ENCODE measurements around the gene L3MBTL2.
"Not testable (repeated sequence)": the region's sequence is repeated elsewhere in the genome, so short reads cannot be mapped to it uniquely, and the experiment has no call there.

The L3MBTL2 gene

GRCh38 chr22:41256254-41257253, 51.4 kb downstream of the L3MBTL2 start:
- no peaks in the 10 kb centered on the region for H3K9me3 ChIP-seq (ENCODE audit: low read length)
- peaks cover 73% of the 10 kb centered on the region for H3K36me3 ChIP-seq (ENCODE audit: insufficient read depth, low read length)
- H3K4me1 ChIP-seq (ENCODE audit: insufficient read depth, low read length) = no peaks in the 10 kb centered on the region
- H2AFZ ChIP-seq (ENCODE audit: low read depth, low read length) = no peak overlapping the region
- H3K27me3 ChIP-seq (ENCODE audit: insufficient read depth, low read length) = no peaks in the 10 kb centered on the region
- H3K4me3 ChIP-seq (ENCODE audit: low read length) = no peak overlapping the region

GRCh38 chr22:41257696-41258095, 52.6 kb downstream of the L3MBTL2 start:
- H3K36me3 ChIP-seq (ENCODE audit: insufficient read depth, low read length) = peaks cover 77% of the 10 kb centered on the region
- H3K27me3 ChIP-seq (ENCODE audit: insufficient read depth, low read length) = no peaks in the 10 kb centered on the region
- no peak overlapping the region for H3K4me3 ChIP-seq (ENCODE audit: low read length)
- H2AFZ ChIP-seq (ENCODE audit: low read depth, low read length) = no peak overlapping the region
- no peaks in the 10 kb centered on the region for H3K4me1 ChIP-seq (ENCODE audit: insufficient read depth, low read length)
- H3K9me3 ChIP-seq (ENCODE audit: low read length) = no peaks in the 10 kb centered on the region

GRCh38 chr22:41259756-41260155, 54.6 kb downstream of the L3MBTL2 start:
- not testable (repeated sequence) for H2AFZ ChIP-seq (ENCODE audit: low read depth, low read length); H3K4me3 ChIP-seq (ENCODE audit: low read length); H3K9me3 ChIP-seq (ENCODE audit: low read length); H3K4me1 ChIP-seq (ENCODE audit: insufficient read depth, low read length); H3K27me3 ChIP-seq (ENCODE audit: insufficient read depth, low read length)
- peaks cover 82% of the 10 kb centered on the region for H3K36me3 ChIP-seq (ENCODE audit: insufficient read depth, low read length)

GRCh38 chr22:41260871-41261270, 55.8 kb downstream of the L3MBTL2 start:
- Histone ChIP-seq H3K27me3 (ENCODE audit: insufficient read depth, low read length) (no peaks in the 10 kb centered on the region), H3K36me3 (ENCODE audit: insufficient read depth, low read length) (peaks cover 81% of the 10 kb centered on the region), H3K4me1 (ENCODE audit: insufficient read depth, low read length) (no peaks in the 10 kb centered on the region), H3K4me3 (ENCODE audit: low read length) (no peak overlapping the region), H2AFZ (ENCODE audit: low read depth, low read length) (no peak overlapping the region), H3K9me3 (ENCODE audit: low read length) (no peaks in the 10 kb centered on the region)

- Histone ChIP-seq H3K27me3 (ENCODE audit: insufficient read depth, low read length) (no peaks in the 10 kb centered on the region), H3K36me3 (ENCODE audit: insufficient read depth, low read length) (peaks cover 79% of the 10 kb centered on the region), H2AFZ (ENCODE audit: low read depth, low read length) (no peak overlapping the region), H3K9me3 (ENCODE audit: low read length) (no peaks in the 10 kb centered on the region), H3K4me3 (ENCODE audit: low read length) (no peak overlapping the region), H3K4me1 (ENCODE audit: insufficient read depth, low read length) (no peaks in the 10 kb centered on the region)
Measured at GRCh38 chr22:41261541-41262249, 56.6 kb downstream of the L3MBTL2 start.

- H3K9me3 ChIP-seq (ENCODE audit: low read length) = no peaks in the 10 kb centered on the region
- H3K4me1 ChIP-seq (ENCODE audit: insufficient read depth, low read length) = no peaks in the 10 kb centered on the region
- H3K4me3 ChIP-seq (ENCODE audit: low read length) = no peak overlapping the region
- peaks cover 77% of the 10 kb centered on the region for H3K36me3 ChIP-seq (ENCODE audit: insufficient read depth, low read length)
- H2AFZ ChIP-seq (ENCODE audit: low read depth, low read length) = no peak overlapping the region
- H3K27me3 ChIP-seq (ENCODE audit: insufficient read depth, low read length) = no peaks in the 10 kb centered on the region
Measured at GRCh38 chr22:41262250-41262765, 57.2 kb downstream of the L3MBTL2 start.

GRCh38 chr22:41263704-41264103, 58.6 kb downstream of the L3MBTL2 start:
- H3K36me3 ChIP-seq (ENCODE audit: insufficient read depth, low read length) = peaks cover 78% of the 10 kb centered on the region
- no peaks in the 10 kb centered on the region for H3K4me1 ChIP-seq (ENCODE audit: insufficient read depth, low read length)
- no peaks in the 10 kb centered on the region for H3K9me3 ChIP-seq (ENCODE audit: low read length)
- no peak overlapping the region for H3K4me3 ChIP-seq (ENCODE audit: low read length)
- no peak overlapping the region for H2AFZ ChIP-seq (ENCODE audit: low read depth, low read length)
- no peaks in the 10 kb centered on the region for H3K27me3 ChIP-seq (ENCODE audit: insufficient read depth, low read length)

- Histone ChIP-seq H3K9me3 (ENCODE audit: low read length) (no peaks in the 10 kb centered on the region), H3K36me3 (ENCODE audit: insufficient read depth, low read length) (peaks cover 80% of the 10 kb centered on the region), H2AFZ (ENCODE audit: low read depth, low read length) (no peak overlapping the region), H3K4me3 (ENCODE audit: low read length) (no peak overlapping the region), H3K4me1 (ENCODE audit: insufficient read depth, low read length) (no peaks in the 10 kb centered on the region), H3K27me3 (ENCODE audit: insufficient read depth, low read length) (no peaks in the 10 kb centered on the region)
Measured at GRCh38 chr22:41264408-41264941, 59.4 kb downstream of the L3MBTL2 start.

GRCh38 chr22:41267958-41268357, 62.8 kb downstream of the L3MBTL2 start:
- Histone ChIP-seq H3K4me1 (ENCODE audit: insufficient read depth, low read length) (no peaks in the 10 kb centered on the region), H3K27me3 (ENCODE audit: insufficient read depth, low read length) (no peaks in the 10 kb centered on the region), H3K36me3 (ENCODE audit: insufficient read depth, low read length) (peaks cover 74% of the 10 kb centered on the region), H3K9me3 (ENCODE audit: low read length) (no peaks in the 10 kb centered on the region), H2AFZ (ENCODE audit: low read depth, low read length) (no peak overlapping the region), H3K4me3 (ENCODE audit: low read length) (no peak overlapping the region)

GRCh38 chr22:41271787-41272186, 66.7 kb downstream of the L3MBTL2 start:
- H3K9me3 ChIP-seq (ENCODE audit: low read length) = no peaks in the 10 kb centered on the region
- H3K36me3 ChIP-seq (ENCODE audit: insufficient read depth, low read length) = peaks cover 75% of the 10 kb centered on the region
- H2AFZ ChIP-seq (ENCODE audit: low read depth, low read length) = no peak overlapping the region
- no peak overlapping the region for H3K4me3 ChIP-seq (ENCODE audit: low read length)
- no peaks in the 10 kb centered on the region for H3K4me1 ChIP-seq (ENCODE audit: insufficient read depth, low read length)
- H3K27me3 ChIP-seq (ENCODE audit: insufficient read depth, low read length) = no peaks in the 10 kb centered on the region

- no peak overlapping the region for H3K4me3 ChIP-seq (ENCODE audit: low read length)
- no peak overlapping the region for H2AFZ ChIP-seq (ENCODE audit: low read depth, low read length)
- H3K27me3 ChIP-seq (ENCODE audit: insufficient read depth, low read length) = no peaks in the 10 kb centered on the region
- peaks cover 74% of the 10 kb centered on the region for H3K36me3 ChIP-seq (ENCODE audit: insufficient read depth, low read length)
- H3K4me1 ChIP-seq (ENCODE audit: insufficient read depth, low read length) = no peaks in the 10 kb centered on the region
- no peaks in the 10 kb centered on the region for H3K9me3 ChIP-seq (ENCODE audit: low read length)
Measured at GRCh38 chr22:41273128-41273527, 68.0 kb downstream of the L3MBTL2 start.

GRCh38 chr22:41274856-41275255, 69.7 kb downstream of the L3MBTL2 start:
- Histone ChIP-seq H3K4me1 (ENCODE audit: insufficient read depth, low read length) (no peaks in the 10 kb centered on the region), H3K27me3 (ENCODE audit: insufficient read depth, low read length) (no peaks in the 10 kb centered on the region), H3K9me3 (ENCODE audit: low read length) (no peaks in the 10 kb centered on the region), H2AFZ (ENCODE audit: low read depth, low read length) (no peak overlapping the region), H3K36me3 (ENCODE audit: insufficient read depth, low read length) (peaks cover 71% of the 10 kb centered on the region), H3K4me3 (ENCODE audit: low read length) (no peak overlapping the region)

GRCh38 chr22:41280065-41280464, 75.0 kb downstream of the L3MBTL2 start:
- H3K36me3 ChIP-seq (ENCODE audit: insufficient read depth, low read length) = peaks cover 60% of the 10 kb centered on the region
- no peaks in the 10 kb centered on the region for H3K9me3 ChIP-seq (ENCODE audit: low read length)
- H3K27me3 ChIP-seq (ENCODE audit: insufficient read depth, low read length) = no peaks in the 10 kb centered on the region
- H2AFZ ChIP-seq (ENCODE audit: low read depth, low read length) = no peak overlapping the region
- peaks cover 8% of the 10 kb centered on the region for H3K4me1 ChIP-seq (ENCODE audit: insufficient read depth, low read length)
- no peak overlapping the region for H3K4me3 ChIP-seq (ENCODE audit: low read length)

All from neuron (in vitro differentiated cells).